WERI-Rb-1 (cell line): ENCODE results near the gene DARS2.

Experiments used
- DNase-seq: peaks from one replicate; pipeline ENCODE4 v3.0.0-alpha.2; 2020
- H3K27ac ChIP-seq: fragments of 250-450 bp; sonication (Bioruptor Pico); 2 replicates; pipeline ENCODE4 v1.5.1; 2020; ENCODE audit warnings: mild to moderate bottlenecking, moderate library complexity
- H3K27me3 ChIP-seq: fragments of 250-450 bp; sonication (Bioruptor Pico); 2 replicates; pipeline ENCODE4 v1.5.1; 2021; ENCODE audit warnings: mild to moderate bottlenecking, low read depth, moderate library complexity; ENCODE audit not compliant: insufficient read depth, severe bottlenecking
- H3K36me3 ChIP-seq: fragments of 250-450 bp; sonication (Bioruptor Pico); 2 replicates; pipeline ENCODE4 v1.5.1; 2020; ENCODE audit warnings: mild to moderate bottlenecking, moderate library complexity
- H3K4me3 ChIP-seq: 2 replicates; pipeline ENCODE4 v1.5.1; 2011; ENCODE audit warnings: low read depth, mild to moderate bottlenecking, control low read depth, low read length
- H3K9me3 ChIP-seq: fragments of 250-450 bp; sonication (Bioruptor Pico); 2 replicates; pipeline ENCODE4 v1.5.1; 2021; ENCODE audit warnings: mild to moderate bottlenecking, moderate library complexity; ENCODE audit not compliant: severe bottlenecking
- CTCF ChIP-seq: IDR thresholded peaks from 2 replicates; pipeline ENCODE4 v1.5.1; 2011; ENCODE audit warnings: low read depth, mild to moderate bottlenecking, control low read depth, inconsistent platforms, low read length

The DARS2 gene

GRCh38 chr1:173827611-173828010 is 3.1 kb downstream of the DARS2 start:
- no peak overlapping the region for H3K27ac ChIP-seq
- H3K9me3 ChIP-seq: no peaks in the 10 kb centered on the region
- H3K4me3 ChIP-seq: no peak overlapping the region
- no peak for DNase-seq
- TF ChIP-seq CTCF: no peak
- H3K36me3 ChIP-seq: peaks cover 19% of the 10 kb centered on the region
- no peaks in the 10 kb centered on the region for H3K27me3 ChIP-seq

DNA sequence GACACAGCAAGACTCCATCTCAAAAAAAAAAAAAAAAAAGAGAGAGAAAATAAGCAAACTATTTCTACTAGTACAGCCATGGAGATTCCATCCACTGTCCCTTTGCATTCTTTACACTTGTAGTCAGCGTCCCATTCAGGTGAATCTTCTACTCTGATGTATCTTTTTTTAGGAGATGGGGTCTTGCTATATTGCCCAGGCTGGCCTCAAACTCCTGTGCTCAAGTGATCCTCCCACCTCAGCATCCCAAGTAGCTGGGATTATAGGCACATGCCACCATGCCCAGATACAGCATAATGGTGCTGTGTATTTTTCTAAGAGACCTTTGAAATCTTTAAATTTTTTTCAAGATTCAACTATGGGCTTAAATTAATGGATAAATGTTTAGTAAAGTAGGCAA is 8.3 kb downstream of the DARS2 start:
- no peak overlapping the region for H3K4me3 ChIP-seq
- H3K36me3 ChIP-seq: peaks cover 60% of the 10 kb centered on the region
- TF ChIP-seq CTCF: no peak

GRCh38 chr1:173852105-173852504 is 27.6 kb downstream of the DARS2 start:
- no peak overlapping the region for H3K4me3 ChIP-seq
- no peaks in the 10 kb centered on the region for H3K27me3 ChIP-seq
- TF ChIP-seq CTCF: no peak
- DNase-seq: no peak
- no peaks in the 10 kb centered on the region for H3K9me3 ChIP-seq
- H3K27ac ChIP-seq: no peak overlapping the region
- peaks cover 72% of the 10 kb centered on the region for H3K36me3 ChIP-seq

More for the DNA sequence above, 8.3 kb downstream of the DARS2 start:
- Histone ChIP-seq H3K27me3 (no peaks in the 10 kb centered on the region), H3K27ac (no peak overlapping the region), H3K9me3 (no peaks in the 10 kb centered on the region)
- DNase-seq: no peak

GRCh38 chr1:173853074-173853473 is 28.6 kb downstream of the DARS2 start:
- no peak overlapping the region for H3K27ac ChIP-seq
- H3K27me3 ChIP-seq: no peaks in the 10 kb centered on the region
- H3K4me3 ChIP-seq: no peak overlapping the region
- no peak for DNase-seq
- H3K36me3 ChIP-seq: peaks cover 79% of the 10 kb centered on the region
- TF ChIP-seq CTCF: no peak
- no peaks in the 10 kb centered on the region for H3K9me3 ChIP-seq

DNA sequence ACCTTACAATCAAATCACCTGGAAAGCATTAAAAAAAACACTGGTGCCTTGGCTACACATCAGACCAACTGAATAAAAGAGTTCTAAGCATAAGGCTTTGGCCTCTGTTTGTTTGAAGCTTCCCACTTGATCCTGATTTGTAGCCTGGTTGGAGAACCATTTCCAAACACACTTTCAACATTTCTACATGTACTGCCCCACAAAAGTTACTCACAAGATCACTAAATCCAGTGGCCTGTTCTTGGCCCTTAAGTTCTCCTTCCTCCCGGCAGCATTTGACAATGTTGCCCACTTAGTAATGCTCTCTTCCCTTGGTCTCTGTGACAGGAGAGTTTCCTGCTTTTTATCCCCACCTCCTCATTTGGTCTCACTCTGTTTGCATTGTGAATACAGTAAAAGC is 31.5 kb downstream of the DARS2 start:
- no peaks in the 10 kb centered on the region for H3K27me3 ChIP-seq
- peaks cover 92% of the 10 kb centered on the region for H3K36me3 ChIP-seq
- DNase-seq: no peak
- no peak overlapping the region for H3K4me3 ChIP-seq
- H3K27ac ChIP-seq: no peak overlapping the region
- no peaks in the 10 kb centered on the region for H3K9me3 ChIP-seq
- TF ChIP-seq CTCF: no peak

- no peaks in the 10 kb centered on the region for H3K9me3 ChIP-seq
- peaks cover 94% of the 10 kb centered on the region for H3K36me3 ChIP-seq
- no peak for DNase-seq
- H3K27ac ChIP-seq: no peak overlapping the region
- H3K27me3 ChIP-seq: no peaks in the 10 kb centered on the region
- TF ChIP-seq CTCF: no peak
- no peak overlapping the region for H3K4me3 ChIP-seq
Observed at GRCh38 chr1:173856903-173857302, 32.4 kb downstream of the DARS2 start.
